Fibroblast of pulmonary artery (primary cell): Measurements from ENCODE around the gene VTI1B.
"Not testable (repeated sequence)": the region's sequence is repeated elsewhere in the genome, so short reads cannot be mapped to it uniquely, and the experiment has no call there.

Experiments
- DNase-seq: peaks from one replicate; pipeline ENCODE4 v3.0.0-alpha.2; 2010; ENCODE audit warnings: low read depth
- H3K4me3 ChIP-seq: replicated peaks from 2 replicates; pipeline ENCODE4 v1.5.1; 2011; ENCODE audit warnings: low read depth, mild to moderate bottlenecking, control low read depth, low read length, moderate library complexity
- CTCF ChIP-seq: IDR thresholded peaks from 2 replicates; pipeline ENCODE4 v1.5.1; 2011; ENCODE audit warnings: mild to moderate bottlenecking, control low read depth, low read length, inconsistent platforms; ENCODE audit errors: missing control alignments

Gene VTI1B

DNA sequence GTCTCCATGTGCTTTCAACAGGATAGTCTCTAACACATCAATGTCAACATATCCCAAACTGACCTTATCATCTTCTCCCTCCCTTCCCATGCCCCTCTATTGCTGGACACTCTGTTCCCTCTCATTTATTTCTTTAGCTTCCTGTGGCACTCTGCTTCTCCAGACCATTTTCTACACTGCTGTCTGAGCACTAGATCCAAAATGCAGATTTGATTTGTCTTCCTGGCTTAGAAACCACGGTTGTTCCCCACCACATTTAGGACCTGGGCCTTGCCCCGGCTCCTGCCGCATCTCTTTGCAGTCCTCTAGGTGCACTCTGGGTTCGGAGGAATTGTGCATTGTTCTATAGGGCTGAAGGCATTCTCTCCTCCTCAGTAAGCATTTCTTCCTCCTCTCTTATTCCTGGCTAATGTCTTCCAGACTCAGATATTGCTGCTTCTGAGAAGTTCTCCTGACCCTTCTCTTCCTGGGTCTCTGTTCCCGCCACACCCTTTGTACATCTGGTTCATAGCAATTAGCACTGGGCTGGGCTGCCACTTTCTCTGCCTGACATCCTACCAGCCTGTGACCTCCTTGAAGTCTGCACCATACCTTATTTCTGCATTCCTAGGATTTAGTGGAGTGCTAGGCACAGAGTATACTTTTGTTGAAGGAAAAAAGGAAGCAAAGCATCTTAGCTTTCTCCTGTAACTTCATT lies 40.8 kb downstream of the VTI1B start:
- no peak overlapping the region for H3K4me3 ChIP-seq
- no peak for DNase-seq
- no peak for TF ChIP-seq CTCF

DNA sequence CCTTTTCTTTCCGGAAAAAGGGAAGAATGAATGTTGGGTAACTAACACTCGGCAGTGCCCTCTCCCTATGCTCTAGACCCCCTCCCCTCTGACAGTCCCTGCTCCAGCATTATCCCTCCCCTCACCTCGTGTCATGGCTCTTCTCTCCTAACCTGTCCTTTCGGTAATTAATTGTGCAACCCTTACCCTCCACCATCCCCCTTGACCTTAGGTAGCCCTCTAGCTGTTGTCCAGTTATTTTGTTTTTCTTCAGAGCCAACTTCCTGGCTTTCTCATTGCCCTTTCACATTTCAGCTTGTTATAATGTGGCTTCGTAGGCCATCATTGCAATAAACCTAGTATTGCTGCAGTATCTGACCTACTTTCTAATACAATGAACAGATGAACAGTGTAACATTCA lies 43.5 kb downstream of the VTI1B start:
- TF ChIP-seq CTCF: no peak
- no peak overlapping the region for H3K4me3 ChIP-seq
- no peak for DNase-seq

DNA sequence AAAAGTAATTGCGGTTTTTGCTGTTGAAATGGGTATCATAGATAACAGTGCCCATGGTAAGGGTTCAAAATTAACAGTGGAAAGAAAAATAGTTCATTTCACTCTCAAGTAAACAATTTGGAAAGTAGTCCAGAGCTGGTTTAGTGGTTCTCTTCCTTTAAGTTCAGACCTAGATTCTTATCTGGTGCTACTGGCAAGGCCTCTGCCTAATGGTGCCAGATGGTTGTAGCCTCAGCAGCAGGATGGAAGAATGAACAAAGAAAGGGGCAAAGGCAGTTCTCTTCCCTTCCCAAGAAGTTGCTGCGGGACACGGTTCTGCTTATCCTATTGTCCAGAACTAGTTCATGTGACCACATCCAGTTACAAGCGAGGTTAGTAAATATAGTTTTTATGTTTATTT lies 44.2 kb downstream of the VTI1B start:
- no peak for DNase-seq

GRCh38 chr14:67627519-67627918 lies 46.9 kb downstream of the VTI1B start:
- no peak for DNase-seq
- TF ChIP-seq CTCF: no peak
- no peak overlapping the region for H3K4me3 ChIP-seq

More for the DNA sequence above, 44.2 kb downstream of the VTI1B start:
- no peak for TF ChIP-seq CTCF
- no peak overlapping the region for H3K4me3 ChIP-seq

GRCh38 chr14:67626131-67626530 lies 48.3 kb downstream of the VTI1B start:
- not testable (repeated sequence) for DNase-seq, H3K4me3 ChIP-seq

DNA sequence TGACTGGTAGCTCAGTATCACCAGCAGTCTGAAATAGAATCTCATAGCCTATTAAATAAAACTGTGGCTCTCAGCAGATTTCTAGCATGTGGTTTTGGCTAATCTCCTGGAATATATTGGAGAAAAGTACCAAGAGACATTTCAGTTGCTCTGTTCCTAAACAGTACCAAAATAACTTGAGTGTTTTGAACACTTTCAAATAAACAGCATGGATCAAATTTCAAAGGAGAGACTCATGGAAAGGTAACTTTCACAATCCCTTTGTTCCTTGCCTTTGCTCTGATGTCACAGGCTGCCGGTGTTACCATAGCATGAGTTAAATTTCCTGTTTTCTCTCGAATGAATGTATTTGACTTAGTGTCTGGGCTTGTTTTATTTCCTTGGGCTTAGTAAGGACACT lies 51.3 kb downstream of the VTI1B start:
- peak; percentile 72 for DNase-seq
- no peak overlapping the region for H3K4me3 ChIP-seq
- no peak for TF ChIP-seq CTCF

DNA sequence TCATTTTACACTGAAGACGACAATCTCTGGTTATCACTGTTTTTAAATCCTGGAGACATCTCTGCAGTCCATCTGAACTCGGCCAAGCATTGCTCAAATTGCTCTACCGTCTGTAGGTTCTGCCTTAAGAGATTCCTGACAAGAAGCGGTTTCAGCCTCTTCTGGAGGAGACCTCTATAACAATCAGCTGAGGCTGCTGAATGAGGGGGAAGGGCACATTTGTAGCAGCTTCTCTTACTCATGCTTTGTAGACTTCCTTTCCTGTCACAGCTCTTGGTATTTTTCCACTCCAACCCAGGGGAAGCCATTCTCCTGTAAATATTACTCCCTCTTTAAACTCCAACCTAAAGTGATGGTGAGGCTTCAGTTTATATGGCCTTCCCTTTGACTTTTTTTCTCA lies 51.8 kb downstream of the VTI1B start:
- DNase-seq: peak; percentile 92

More for the DNA sequence above, 51.8 kb downstream of the VTI1B start:
- no peak overlapping the region for H3K4me3 ChIP-seq
- TF ChIP-seq CTCF: no peak
